ENCODE data around the gene KRT14.
"Not testable (repeated sequence)": the region's sequence is repeated elsewhere in the genome, so short reads cannot be mapped to it uniquely, and the experiment has no call there.

Gene KRT14

DNA sequence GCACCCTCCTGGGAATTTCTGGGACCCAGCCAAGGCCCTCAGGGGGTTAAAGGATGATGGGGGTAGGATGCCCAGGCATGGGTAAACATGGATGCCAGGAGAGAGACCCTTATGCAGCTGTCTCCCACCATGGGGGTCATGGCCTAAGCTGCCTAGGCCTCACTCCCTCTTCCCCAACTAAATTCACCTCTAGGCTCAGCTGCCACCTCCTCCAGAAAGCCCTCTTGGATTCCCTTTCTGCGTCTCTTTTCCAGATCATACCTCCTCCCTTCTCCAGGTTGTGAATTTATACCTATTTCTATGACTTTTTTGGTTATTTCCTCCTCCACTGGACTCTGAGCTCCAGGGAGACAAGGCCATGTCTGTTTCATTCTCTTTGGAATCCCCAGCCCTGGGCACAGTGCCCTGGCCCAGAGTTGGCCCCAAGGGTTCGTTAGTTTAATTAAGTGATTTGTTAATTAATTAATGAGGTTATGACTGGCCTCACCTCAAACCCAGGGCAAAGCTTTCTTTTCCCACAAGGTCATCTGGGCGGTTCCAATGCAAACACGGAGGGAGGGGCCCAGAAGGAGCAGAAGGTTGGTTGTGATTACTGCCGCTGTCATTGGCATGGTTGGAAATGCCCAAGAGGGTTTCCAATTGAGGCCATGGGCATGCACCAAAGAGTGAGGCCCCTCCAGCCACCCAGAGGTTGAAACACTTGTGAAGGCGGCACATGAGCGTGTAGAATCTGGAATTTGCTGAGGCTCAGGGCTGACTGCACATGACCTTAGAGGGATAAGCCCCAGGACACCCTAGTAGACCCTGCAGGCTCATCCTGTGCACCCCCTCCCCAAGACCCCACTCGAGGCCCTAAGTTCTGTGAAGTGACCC lies 44.6 kb upstream of the KRT14 start:
- DNase-seq (ENCODE audit: low spot score) = no peak
- TF ChIP-seq, protein P1, sequence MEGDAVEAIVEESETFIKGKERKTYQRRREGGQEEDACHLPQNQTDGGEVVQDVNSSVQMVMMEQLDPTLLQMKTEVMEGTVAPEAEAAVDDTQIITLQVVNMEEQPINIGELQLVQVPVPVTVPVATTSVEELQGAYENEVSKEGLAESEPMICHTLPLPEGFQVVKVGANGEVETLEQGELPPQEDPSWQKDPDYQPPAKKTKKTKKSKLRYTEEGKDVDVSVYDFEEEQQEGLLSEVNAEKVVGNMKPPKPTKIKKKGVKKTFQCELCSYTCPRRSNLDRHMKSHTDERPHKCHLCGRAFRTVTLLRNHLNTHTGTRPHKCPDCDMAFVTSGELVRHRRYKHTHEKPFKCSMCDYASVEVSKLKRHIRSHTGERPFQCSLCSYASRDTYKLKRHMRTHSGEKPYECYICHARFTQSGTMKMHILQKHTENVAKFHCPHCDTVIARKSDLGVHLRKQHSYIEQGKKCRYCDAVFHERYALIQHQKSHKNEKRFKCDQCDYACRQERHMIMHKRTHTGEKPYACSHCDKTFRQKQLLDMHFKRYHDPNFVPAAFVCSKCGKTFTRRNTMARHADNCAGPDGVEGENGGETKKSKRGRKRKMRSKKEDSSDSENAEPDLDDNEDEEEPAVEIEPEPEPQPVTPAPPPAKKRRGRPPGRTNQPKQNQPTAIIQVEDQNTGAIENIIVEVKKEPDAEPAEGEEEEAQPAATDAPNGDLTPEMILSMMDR (IDR thresholded peaks at IDR 0.05; ENCODE audit: borderline replicate concordance, control extremely low read depth, extremely low read depth, insufficient read depth, missing control alignments) = no peak
- in situ Hi-C loops (cut with MboI; ENCODE audit: low sequenced_read_pairs, unreplicated experiment) = no loop called here

DNA sequence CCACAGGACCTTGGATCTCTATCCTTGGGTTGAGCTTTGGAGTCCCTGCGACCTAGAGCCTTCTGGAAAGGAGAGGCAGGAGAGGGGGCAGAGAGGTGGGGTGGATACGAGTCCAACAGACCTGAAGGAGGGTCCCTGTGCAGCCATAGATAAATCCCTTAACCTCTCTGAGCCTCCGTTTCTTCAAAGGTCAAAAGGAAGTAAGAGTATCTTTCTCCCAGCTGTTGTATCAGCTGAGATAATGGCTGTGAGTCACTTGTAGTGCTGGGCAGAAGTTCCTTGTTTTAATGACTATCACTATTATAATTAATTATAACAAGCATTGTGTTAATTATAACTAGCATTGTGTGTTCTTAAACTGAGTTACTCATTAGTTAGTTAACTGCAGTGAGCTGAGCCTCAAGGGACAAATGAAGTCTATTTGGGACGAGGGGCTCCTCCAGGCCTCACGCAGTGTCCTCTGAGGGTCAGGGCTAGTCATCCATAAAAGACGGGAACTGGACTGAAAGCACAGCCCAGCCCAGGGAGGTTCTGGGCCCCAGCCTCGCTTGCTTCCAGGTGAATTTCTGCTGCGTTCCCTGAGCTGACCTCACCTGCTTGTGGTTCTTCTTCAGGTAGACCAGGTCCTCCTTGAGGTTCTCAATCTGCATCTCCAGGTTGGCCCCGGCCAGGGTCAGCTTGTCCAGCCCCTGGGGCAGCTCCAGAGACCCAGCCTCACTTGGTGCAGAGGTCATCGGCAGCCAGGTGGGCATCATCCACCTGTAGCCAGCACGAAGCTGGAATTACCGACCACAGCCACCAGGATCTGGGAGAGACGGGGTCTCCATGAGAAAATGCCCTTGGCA lies 43.4 kb upstream of the KRT14 start:
- TF ChIP-seq, protein P1 (IDR thresholded peaks at IDR 0.05; ENCODE audit: borderline replicate concordance, control extremely low read depth, extremely low read depth, insufficient read depth, missing control alignments) = no peak
- no peak for DNase-seq (ENCODE audit: low spot score)
- in situ Hi-C loops (cut with MboI; ENCODE audit: low sequenced_read_pairs, unreplicated experiment) = no loop called here

GRCh38 chr17:41629316-41629715 lies 42.6 kb upstream of the KRT14 start:
- DNase-seq (ENCODE audit: low spot score) = no peak
- in situ Hi-C loops (cut with MboI; ENCODE audit: low sequenced_read_pairs, unreplicated experiment) = no loop called here
- TF ChIP-seq, protein P1 (IDR thresholded peaks at IDR 0.05; ENCODE audit: borderline replicate concordance, control extremely low read depth, extremely low read depth, insufficient read depth, missing control alignments) = no peak

- in situ Hi-C loops (cut with MboI; ENCODE audit: low sequenced_read_pairs, unreplicated experiment); DNase-seq (ENCODE audit: low spot score): not testable (repeated sequence)
Observed at GRCh38 chr17:41628621-41629255, 42.0 kb upstream of the KRT14 start.

DNA sequence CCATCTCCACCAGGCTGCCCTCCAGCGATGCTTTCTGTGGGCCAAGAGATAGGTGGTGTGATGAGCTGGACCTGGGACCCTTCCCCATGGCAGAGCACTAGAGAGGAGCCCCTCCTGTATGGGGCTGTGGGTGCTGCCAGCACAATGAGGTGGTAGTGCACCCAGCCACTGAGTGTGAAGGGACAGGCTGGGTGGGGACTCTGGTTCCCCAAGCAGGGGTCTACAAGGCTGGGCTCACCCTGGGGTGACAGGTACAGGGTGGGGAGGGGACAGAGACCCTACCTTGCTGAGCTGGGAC lies 41.3 kb upstream of the KRT14 start:
- DNase-seq (ENCODE audit: low spot score); in situ Hi-C loops (cut with MboI; ENCODE audit: low sequenced_read_pairs, unreplicated experiment): not testable (repeated sequence)

- in situ Hi-C loops (cut with MboI; ENCODE audit: low sequenced_read_pairs, unreplicated experiment) = no loop called here
- TF ChIP-seq, protein P1 (IDR thresholded peaks at IDR 0.05; ENCODE audit: borderline replicate concordance, control extremely low read depth, extremely low read depth, insufficient read depth, missing control alignments) = no peak
- DNase-seq (ENCODE audit: low spot score) = no peak
Observed at GRCh38 chr17:41627316-41628072, 40.8 kb upstream of the KRT14 start.

- in situ Hi-C loops (cut with MboI; ENCODE audit: low sequenced_read_pairs, unreplicated experiment); DNase-seq (ENCODE audit: low spot score): not testable (repeated sequence)
Observed at GRCh38 chr17:41626914-41627295, 40.2 kb upstream of the KRT14 start.

- in situ Hi-C loops (cut with MboI; ENCODE audit: low sequenced_read_pairs, unreplicated experiment); DNase-seq (ENCODE audit: low spot score): not testable (repeated sequence)
Observed at GRCh38 chr17:41626028-41626913, 39.6 kb upstream of the KRT14 start.

Measured in GM13976 (cell line).